HG03159 (cell line): ENCODE measurements around the gene GRK5.

Experiments used
- ATAC-seq: cut with Tn5 transposase; IDR thresholded peaks from one replicate; pipeline ENCODE4 v1.9.1; 2021; ENCODE audit warnings: mild to moderate bottlenecking, moderate library complexity; ENCODE audit not compliant: unreplicated experiment

The GRK5 gene

DNA sequence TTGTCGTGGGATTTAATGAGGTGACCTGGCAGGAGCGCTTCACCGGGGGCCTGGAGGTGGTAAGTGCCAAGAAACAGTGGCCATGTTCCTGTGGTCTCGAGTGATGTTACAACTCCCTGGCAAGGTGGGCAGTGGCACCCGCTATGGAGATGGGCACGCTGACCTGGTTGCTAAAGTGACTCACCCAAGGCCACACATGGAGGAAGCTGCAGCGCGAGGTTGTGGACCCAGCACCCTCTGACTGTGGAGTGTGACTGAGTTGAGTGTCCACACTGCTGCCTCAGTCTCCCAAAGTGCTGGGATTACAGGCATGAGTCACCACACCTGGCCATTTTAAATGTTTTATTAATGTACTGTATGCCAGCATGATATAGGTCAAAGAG is 261.9 kb downstream of the GRK5 start:
- no peak for ATAC-seq

DNA sequence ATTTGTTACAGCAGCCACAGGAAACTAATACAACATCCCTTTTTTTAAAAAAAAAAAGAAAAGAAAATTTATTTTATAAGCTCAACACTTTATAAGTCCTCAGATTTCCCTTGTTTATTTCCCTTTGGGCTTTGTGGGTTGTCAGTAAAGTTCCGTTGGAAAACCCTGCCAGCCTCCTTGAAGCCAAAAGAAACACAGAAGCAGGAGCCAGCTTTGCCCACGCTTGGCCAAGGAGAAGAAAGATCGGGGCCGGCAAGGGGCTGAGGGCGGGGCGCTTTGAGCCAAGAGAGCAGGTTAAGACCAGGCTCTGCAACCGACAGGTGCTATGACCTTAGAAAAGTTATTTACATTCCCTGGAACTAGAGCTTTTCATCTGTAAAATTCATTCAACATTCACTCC is 262.5 kb downstream of the GRK5 start:
- no peak for ATAC-seq

DNA sequence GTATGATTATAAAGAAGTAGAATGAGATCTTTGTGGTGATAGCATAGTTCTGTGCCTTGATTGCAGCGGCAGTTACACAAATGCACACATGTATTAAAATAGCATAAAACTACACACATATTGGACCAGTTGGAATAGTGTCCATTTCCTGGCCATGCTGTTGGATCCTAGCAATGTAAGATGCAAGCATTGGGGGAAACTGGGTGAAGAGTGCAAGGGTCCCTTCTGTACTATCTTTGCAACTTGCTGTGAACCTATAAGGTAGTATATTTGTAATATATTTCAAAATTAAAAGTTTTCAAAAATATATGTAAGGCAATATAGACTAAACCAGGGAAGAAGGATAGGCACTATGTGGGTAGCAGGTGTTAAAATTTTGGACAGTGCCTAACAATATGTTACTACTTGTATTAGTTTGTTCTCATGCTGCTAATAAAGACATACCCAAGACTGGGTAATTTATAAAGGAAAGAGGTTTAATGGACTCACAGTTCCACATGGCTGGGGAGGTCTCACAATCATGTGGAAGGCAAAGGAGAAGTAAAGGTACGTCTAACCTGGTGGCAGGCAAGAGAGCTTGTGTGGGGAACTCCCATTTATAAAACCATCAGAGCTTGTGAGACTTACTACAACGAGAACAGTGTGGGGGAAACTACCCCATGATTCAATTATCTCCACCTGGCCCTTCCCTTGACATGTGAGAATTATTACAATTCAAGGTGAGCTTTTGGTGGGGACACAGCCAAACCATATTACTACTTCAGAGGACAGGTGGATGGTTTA is 263.7 kb downstream of the GRK5 start:
- no peak for ATAC-seq

DNA sequence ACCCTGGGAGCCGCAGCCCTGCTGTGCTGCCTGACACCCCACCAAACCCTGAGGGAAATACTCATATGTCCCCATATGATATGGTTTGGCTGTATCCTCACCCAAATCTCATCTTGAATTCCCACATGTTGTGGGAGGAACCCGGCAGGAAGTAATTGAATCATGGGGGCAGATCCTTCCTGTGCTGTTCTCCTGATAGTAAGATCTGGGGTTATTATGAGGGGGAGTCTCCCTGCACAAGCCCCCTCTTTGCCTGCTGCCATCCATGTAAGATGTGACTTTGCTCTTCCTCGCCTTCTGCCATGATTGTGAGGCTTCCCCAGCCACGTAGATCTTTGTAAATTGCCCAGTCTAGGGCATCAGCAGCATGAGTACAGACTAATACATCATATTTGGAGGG is 266.4 kb downstream of the GRK5 start:
- ATAC-seq = no peak

DNA sequence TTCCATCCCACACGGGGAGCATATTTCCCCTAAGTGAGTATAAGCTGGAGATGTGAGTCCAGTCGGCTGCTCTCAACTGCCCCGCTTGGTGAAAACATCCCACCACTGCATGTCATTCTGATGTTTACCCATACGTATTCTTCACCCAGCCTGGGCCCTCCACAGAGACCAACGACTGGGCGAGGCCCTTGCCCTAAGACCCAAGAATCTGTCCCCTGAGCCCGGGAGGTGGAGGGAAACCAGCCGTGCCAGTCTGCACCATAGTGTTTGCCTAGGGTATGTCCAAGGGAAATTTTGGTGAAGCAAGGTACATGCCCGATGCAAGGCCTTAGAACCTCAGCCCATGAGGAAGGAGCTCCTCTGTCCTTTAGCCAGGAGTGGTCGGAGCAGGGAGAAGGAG is 267.2 kb downstream of the GRK5 start:
- ATAC-seq = no peak

DNA sequence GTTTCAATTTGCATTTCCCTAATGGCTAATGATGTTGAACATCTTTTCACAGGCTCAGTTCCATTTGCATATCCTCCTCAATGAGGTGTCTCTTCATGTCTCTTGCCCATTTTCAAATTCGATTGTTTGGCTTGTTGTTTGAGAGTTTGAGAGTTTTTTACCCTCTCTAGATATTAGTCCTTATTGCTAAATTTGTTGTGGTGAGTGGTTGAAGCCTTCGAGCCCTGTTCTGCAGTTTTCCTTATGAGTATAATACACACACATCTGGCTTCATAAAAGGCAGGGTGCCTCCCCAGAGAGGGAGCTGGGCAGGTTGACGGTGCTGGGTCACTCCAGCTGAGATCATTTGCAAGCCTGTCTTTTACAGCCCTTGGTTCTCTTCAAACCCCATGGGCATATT is 270.1 kb downstream of the GRK5 start:
- peak; percentile 38 for ATAC-seq

DNA sequence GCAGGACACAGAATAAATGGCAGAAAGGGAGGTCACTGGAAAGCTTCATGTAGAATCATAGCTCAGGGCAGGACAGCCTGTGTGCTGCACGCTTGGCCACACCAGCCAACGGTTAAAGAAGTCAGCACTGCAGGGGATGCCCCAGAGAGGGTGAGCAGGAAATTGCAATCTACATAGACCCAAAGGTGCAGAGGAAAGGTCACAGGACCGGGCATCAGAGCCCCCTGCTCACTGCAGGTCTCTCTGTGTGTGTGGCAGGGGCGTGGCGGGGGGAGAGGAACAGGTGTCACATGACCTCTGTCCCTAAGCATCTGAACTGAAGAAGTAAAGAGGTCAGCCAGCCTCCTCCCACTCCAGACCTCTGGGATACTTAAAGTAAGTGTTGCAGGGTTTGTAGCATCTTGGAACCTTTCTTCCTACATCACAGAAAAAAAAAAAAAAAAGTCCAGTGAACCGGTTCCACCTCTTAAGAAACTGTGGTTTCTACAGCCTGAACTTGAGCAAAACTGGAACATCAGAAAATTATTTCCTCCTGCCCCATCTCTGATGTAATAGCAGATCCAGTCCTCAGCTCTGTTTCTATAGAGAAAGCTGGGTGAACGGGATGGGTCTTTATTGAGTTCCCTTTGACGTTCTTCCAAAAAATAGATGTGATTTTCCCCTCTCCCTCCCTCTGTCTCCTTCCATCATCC is 270.9 kb downstream of the GRK5 start:
- peak; percentile 87 for ATAC-seq

DNA sequence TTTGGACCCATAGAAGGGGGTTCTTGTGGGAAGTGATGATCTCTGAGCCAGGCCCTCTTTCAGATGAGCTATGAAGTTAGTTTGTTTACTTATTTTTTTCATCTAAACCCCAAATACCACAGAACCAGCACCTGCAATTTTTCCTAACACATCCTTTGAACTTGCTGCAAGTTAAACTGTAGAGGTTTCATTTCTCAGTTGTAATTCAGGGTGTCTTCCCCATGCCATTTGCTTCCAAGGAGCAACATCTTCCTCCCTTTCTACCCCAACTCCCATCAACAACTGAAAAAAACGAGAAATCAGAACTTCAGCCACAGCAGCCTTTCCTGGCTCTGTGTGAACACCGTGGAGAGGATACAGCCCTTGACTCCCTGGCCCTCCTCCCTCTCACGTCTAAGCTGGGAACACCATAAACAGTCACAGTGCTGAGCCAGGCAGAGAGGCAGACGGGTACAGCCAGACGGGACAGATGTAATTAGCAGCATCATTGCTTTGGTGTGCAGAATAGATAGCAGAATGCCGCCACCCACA is 271.5 kb downstream of the GRK5 start:
- no peak for ATAC-seq

DNA sequence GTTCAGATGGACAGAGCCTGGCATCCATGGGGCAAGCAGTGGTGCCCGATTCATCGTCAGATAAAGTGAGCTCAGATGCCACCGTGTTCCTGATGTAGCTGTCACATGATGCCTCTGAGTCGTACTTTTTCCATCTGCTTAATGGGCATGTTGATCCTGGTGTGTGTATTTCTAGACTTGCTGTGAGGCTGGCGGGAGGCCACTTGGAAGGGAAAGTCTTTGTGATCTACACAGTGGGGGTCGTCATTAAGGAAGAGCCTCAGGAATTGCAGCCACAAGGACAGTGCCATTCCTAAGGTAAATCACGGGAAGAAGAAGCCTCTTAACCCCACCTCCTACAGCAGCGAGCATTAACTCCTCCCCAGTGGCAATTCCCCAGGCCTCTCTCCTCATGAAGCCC is 272.2 kb downstream of the GRK5 start:
- ATAC-seq = no peak

DNA sequence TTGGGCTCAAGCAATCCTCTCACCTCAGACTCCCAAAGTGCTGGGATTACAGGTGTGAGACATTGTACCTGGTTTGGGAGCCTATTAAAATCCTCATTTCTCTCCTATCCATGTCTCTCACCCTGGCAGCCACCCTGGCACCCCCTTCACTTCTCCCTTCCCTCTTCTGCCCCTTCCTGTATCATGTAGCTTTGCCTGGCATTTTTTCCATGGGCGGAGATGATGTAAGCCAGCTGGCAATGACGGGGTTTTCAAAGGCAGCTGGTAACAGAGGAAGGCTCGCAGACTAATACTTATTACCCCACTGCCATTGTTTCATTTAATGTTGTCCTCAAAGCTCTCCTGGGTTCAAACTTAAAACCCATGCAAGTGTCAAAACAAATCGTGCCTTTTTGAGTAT is 273.3 kb downstream of the GRK5 start:
- ATAC-seq = no peak

DNA sequence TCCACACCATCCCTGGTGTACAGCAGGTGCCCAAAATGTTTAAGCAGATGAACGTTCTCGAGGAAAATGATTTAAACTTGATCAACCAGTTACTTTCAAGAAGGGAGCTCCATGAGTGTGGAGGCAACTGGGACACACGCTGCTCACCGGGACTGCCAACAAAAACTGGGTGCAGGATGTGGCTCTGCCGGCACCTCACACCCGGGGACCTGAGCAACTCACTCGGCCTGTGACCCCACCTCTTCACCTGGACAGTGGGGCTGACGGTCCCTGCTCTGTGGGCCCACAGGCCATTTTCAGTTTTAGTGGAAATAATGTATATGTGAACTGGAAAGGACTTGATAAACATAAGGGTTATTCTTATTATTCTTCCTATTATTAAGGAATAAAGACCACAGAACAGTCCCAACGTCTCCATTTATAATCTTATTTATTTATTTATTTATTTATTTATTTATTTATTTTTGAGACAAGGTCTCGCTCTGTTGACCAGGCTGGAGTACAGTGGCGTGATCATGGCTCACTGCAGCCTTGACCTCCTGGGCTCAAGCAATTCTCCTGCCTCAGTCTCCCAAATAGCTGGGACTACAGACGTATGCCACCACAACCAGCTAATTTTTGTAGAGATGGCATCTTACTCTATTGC is 274.5 kb downstream of the GRK5 start:
- no peak for ATAC-seq

DNA sequence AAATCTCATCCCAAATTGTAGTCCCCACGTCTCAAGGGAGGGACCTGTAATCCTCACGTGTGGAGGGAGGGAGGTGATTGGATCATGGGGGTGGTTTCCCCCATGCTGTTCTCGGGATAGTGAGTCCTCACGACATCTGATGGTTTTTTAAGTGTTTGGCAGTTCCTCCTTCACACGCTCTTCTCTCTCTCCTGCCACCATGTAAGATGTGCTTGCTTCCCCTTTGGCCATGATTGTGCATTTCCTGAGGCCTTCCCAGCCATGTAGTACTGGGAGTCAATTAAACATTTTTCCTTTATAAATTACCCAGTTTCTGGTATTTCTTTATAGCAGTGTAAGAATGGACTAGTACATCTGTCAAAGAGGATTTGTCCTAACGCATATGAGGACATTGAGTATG is 275.6 kb downstream of the GRK5 start:
- no peak for ATAC-seq

DNA sequence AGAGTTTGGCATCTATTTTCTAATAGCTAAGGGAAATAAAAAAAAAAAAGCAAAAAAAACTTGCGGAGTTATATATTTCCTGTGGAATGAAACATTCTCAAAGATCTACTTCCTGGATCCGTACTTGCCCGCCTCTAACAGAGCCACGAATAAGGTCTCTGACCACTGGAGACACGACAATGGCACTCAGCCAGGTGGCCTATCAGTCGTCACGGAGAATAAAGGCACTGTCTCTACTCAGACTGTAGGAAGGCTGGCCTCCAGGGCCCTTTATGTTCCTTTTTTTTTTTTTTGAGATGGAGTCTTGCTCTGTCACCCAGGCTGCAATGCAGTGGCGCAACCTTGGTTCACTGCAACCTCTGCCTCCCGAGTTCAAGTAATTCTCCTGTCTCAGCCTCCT is 276.5 kb downstream of the GRK5 start:
- ATAC-seq = no peak

DNA sequence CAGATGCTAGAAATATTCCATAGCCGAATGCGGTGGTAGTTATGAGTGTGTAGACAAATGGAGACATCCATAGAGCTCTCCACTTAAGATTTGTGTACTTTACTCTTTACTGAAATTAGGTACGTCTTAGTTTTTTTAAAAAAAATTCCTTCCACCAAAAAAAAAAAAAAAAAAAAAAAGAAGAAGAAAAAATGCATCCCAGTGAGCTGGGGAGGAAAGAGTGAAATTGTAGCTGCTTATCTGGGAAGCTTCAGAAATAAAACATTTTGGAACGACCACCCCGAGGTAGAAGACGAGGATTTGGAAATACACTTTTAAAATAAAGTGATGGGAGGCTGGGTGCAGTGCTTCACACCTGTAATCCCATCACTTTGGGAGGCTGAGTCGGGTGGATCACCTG is 281.3 kb downstream of the GRK5 start:
- ATAC-seq = no peak

DNA sequence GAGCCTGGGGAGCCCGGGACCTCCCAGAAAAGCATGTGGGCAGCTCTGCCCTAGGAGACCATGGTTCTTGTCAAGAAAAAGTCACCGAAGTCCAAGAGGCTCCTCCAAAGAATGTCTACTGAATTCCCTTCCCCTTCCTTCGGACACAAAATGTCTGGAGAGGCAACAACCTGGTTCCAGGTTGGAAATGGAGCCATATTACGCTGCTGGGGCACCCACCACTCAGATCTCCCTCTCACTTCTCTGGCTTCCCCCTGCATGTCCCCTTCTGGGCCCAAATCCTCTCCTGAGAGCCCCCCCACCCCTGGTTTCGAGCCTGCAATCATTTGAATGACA is 282.6 kb downstream of the GRK5 start:
- no peak for ATAC-seq

DNA sequence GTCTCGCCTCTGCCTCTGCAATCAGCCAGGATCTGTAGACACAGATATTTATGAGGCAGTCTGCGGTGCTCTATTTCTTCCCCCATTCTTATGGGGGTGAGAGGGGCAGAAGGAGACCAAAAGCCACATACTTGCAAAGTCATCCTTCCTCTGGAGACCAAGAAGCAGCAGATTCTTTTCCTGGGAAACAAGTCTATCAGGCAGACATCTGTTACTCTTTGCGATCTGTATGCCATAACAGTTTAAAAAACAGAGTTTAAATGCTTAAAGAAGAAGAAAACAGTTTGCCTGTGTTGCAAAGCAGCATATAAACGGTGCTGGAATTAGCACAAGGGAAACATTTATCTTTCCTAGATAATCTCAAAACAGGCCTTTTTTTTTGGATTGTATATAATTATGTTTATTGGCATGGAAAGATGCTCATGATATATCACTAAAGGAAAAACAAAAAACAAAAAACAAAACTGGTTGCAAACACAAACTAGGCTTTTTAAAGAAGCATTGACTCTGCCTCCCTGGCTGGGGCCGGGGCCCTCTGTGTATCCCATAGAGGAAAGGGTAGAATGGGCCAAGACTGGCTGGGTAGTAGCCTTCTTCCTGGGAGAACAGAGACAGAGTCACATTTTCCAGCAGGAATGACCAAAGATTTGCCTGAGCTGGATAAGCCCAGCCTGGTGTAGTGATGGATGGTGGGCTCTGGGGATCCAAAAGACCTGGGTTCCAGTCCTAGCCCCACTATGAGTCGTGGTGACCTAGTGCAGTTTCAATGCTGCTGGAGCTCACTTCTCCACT is 284.8 kb downstream of the GRK5 start:
- no peak for ATAC-seq

DNA sequence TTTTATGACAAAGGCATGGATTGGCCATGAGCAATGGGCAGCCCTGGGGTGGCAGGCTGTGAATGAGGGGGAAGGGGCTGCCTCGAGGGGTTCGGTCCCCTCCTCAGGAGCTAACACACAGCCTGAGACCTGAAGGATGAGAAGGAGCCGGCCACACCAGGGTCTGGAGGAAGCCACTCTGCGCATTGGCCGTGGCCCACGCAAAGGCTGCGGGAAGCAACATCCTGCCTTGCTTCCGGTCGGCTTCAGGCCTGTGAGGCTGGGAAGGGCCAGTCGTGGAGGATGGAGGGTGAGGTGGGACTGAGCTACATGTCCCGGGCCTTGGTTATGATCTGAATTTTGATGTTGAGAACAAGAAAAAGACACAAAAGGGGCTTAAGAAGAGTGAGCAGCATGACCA is 285.8 kb downstream of the GRK5 start:
- no peak for ATAC-seq

DNA sequence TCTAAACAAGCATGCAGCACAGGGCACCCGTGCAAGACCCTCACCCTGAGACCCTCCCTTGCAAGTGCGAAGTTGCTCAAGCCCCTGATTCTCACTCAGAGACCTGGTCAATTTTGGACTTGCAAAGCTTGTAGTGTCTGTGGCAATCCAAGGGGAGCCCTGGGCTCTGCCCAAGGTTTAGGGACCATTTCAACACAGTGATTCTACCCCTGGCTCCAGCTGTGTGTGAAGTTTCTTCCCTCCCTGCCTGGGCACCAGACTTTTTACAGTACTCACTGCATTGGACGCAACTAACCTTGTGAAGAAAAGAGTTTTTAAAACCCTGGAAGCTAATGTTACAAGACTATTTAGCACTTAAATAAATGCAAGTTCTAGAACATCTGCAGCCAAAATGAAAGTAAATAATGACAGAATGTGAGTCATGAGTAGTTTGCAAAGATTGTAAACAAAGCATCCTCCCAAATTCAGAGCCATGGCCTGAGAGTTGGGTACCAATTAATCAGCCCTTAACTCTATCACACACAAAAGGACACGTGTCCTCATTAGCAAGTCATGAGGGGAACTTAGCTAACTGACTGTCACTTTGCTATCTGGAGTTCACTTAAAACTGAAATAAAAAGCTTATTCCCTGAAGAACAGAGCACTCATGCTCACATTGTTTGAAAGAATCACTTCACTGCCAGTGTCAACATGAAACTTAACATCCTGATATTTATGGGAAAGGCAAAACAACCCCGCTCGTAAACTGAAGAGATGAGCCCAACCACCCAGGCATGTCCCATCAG is 287.1 kb downstream of the GRK5 start:
- ATAC-seq = no peak

DNA sequence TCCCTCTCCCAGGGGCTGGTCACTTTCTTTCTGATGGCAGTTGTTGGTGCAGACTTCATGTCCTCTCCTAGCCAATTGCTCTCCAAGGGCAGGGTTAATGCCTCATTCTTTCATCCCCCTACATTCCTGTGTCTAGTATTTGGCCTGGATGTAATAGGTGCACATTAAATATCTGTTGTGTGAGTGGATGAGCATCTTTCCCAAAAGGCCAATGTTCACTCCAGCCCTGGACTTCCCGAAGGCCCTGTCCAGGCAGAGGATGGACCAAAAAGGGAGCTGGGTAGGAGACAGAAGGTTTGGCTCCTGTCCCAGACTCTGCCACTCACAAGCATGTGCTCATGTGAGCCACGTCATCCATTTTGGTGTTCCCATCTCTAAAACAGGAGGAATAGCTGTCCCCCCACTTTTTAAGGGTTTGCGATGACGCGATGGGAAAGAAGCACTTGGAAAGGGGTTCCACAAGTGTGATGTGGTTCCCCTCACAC is 287.7 kb downstream of the GRK5 start:
- no peak for ATAC-seq

DNA sequence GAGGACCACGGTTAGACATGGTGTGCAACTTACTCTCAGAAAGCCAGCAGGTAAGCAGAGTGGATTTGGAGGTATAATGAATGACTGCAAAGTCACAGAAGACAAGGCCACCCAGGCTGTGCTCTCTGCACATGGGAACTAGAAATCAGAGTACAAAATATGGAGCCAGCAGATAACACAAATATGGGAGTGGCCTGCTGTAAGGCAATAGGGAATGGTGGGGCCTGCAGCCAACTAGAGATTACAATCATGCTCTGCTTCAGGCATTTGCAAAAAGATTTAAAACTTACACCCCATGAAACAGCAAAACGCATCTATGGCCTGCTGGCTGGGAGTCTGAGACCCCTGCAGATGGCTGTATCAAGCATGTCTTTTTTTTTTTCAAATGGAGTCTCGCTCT is 288.2 kb downstream of the GRK5 start:
- no peak for ATAC-seq
